Thyroid gland (tissue), 4 donors: ENCODE data around the gene PFDN1.

Experiments used
- CTCF ChIP-seq, 6 experiments: fragments of 200-600 bp in 3 of 6; fragments of 450-650 bp in 3 of 6; sonication (generic) in 3 of 6; IDR thresholded peaks; one replicate each; pipeline ENCODE4 v1.5.1; 2016 to 2019; ENCODE audit warnings: antibody characterized with exemption in 6 of 6, mild to moderate bottlenecking in 2 of 6, inconsistent platforms in 1 of 6, moderate library complexity in 1 of 6
- POLR2A ChIP-seq, 2 donors: fragments of 450-650 bp; IDR thresholded peaks; one replicate each; pipeline ENCODE4 v1.6.1; 2017; ENCODE audit warnings: antibody characterized with exemption in 2 of 2, mild to moderate bottlenecking in 2 of 2, moderate library complexity in 1 of 2

DNA sequence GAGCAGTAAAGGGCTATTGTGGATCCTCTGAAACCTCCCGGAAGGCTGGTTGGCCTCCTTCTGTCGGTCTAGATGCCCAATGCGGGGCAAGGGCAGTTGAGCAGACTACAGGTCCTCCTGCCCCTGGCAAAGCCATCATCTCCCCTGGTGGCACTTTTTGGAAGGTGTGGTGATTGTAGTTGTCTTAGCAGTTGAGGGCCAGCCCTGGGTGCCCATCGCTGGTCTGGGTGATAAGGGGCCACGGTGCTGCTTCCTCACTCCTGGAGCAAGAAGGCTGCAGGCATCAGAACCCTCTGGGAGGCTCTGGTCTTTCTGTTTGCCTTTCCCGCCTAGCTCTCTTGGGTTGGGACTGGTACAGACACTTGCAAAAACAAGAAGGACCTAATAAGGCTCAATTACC lies 64.1 kb downstream of the PFDN1 start:
- no peak for TF ChIP-seq CTCF (IDR thresholded peaks at IDR 0.05)
- no peak for TF ChIP-seq POLR2A (IDR thresholded peaks at IDR 0.05)
